Activated CD8-positive, alpha-beta T cell treated with anti-CD3 and anti-CD28 coated beads for 36 hours (primary cell): ENCODE results near the gene SYT1. TPM values are rescaled to one million over a fixed set of nuclear protein-coding genes. Genes with fewer than 3 reads are reported as not detected.

ENCODE experiments used
- ATAC-seq: fragments of 200-7000 bp; cut with Tn5 transposase; one replicate; pipeline ENCODE4 v1.10.0; 2021; ENCODE audit warnings: mild to moderate bottlenecking, moderate library complexity
- CTCF ChIA-PET: fragments of 350-600 bp; sonication (Branson Sonifier 250); formaldehyde crosslinking; loops from one replicate; lab custom pipeline; 2021; ENCODE audit warnings: antibody characterized with exemption; lab: Charles Lee
- POLR2A ChIA-PET: fragments of 350-600 bp; sonication (Branson Sonifier 250); formaldehyde crosslinking; loops from one replicate; lab custom pipeline; 2021; ENCODE audit warnings: antibody characterized with exemption; lab: Charles Lee
- DNase-seq: peaks from one replicate; pipeline ENCODE4 v3.0.0-alpha.2; 2020
- H3K27ac Mint-ChIP-seq: one replicate; pipeline ENCODE4 v1.8.0; 2021; ENCODE audit warnings: mild to moderate bottlenecking, mixed read lengths
- H3K27me3 Mint-ChIP-seq: one replicate; pipeline ENCODE4 v1.8.0; 2021; ENCODE audit warnings: mixed read lengths
- H3K36me3 Mint-ChIP-seq: one replicate; pipeline ENCODE4 v1.8.0; 2021; ENCODE audit warnings: low read depth, mixed read lengths
- H3K4me1 Mint-ChIP-seq: one replicate; pipeline ENCODE4 v1.8.0; 2021; ENCODE audit warnings: low read depth, mixed read lengths
- H3K4me3 Mint-ChIP-seq: one replicate; pipeline ENCODE4 v1.8.0; 2021; ENCODE audit warnings: mild to moderate bottlenecking, moderate library complexity, mixed read lengths
- H3K9me3 Mint-ChIP-seq: one replicate; pipeline ENCODE4 v1.8.0; 2021; ENCODE audit warnings: mixed read lengths
- CTCF ChIP-seq: fragments of 200-600 bp; IDR thresholded peaks from one replicate; pipeline ENCODE4 v1.8.0; 2022; ENCODE audit warnings: antibody characterized with exemption, mild to moderate bottlenecking
- intact Hi-C: fragments of 100-400 bp; cut with micrococcal nuclease; formaldehyde crosslinking; loops from one replicate; pipeline ENCODE4 v1.10.0; 2022
- total RNA-seq, 2 experiments: library from RNA; stranded (reverse); gene quantifications; one replicate each; pipeline ENCODE4 v1.2.3, GENCODE V29; 2021

The SYT1 gene
- total RNA-seq, 2 experiments from 2014 or later: not detected

- POLR2A ChIA-PET: no interaction called here
- DNase-seq (no peak), ATAC-seq (no peak)
- H3K4me3 Mint-ChIP-seq: no peak overlapping the region
- no peak for TF ChIP-seq CTCF
- no peak overlapping the region for H3K27ac Mint-ChIP-seq
- H3K27me3 Mint-ChIP-seq: peaks cover 1% of the 10 kb centered on the region
- H3K4me1 Mint-ChIP-seq: no peaks in the 10 kb centered on the region
- no peaks in the 10 kb centered on the region for H3K9me3 Mint-ChIP-seq
- no peaks in the 10 kb centered on the region for H3K36me3 Mint-ChIP-seq
- intact Hi-C loops: no loop called here
- CTCF ChIA-PET: interaction anchor here (1.6 kb wide), 1 partner anchor 24 kb away, joined by 3 read pairs; no protein-coding TSS in a partner anchor
These were observed 533.0 kb downstream of the SYT1 start for GRCh38 chr12:79397609-79398008.

DNA sequence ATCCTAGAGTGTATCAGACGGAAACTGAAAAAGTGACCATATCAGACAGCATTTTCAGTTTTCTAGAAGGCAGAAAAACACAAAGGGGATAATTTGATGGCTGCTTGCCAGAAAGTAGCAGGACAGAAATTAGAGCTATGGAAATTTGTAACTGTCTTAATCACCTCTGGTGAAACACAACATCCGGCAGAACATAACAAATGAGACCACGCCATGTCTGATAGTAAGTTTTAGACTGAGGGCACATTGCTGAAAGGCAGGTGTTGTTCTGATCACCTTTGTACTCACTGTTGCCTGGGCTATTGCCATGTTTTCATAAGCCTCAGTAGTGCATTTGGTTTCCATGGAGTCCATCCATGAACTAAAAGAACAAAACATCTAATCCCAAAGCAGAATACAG, 535.9 kb downstream of the SYT1 start:
- DNase-seq (no peak), ATAC-seq (no peak)
- no peaks in the 10 kb centered on the region for H3K9me3 Mint-ChIP-seq
- no peak for TF ChIP-seq CTCF
- H3K4me3 Mint-ChIP-seq: no peak overlapping the region
- H3K27me3 Mint-ChIP-seq: no peaks in the 10 kb centered on the region
- H3K27ac Mint-ChIP-seq: no peak overlapping the region
- H3K36me3 Mint-ChIP-seq: no peaks in the 10 kb centered on the region
- intact Hi-C loops: no loop called here
- ChIA-PET CTCF (no interaction called here), POLR2A (no interaction called here)
- no peaks in the 10 kb centered on the region for H3K4me1 Mint-ChIP-seq

GRCh38 chr12:79402606-79403005, 538.0 kb downstream of the SYT1 start:
- no peaks in the 10 kb centered on the region for H3K36me3 Mint-ChIP-seq
- no peak overlapping the region for H3K4me3 Mint-ChIP-seq
- no peak for DNase-seq
- H3K27ac Mint-ChIP-seq: no peak overlapping the region
- ChIA-PET POLR2A (no interaction called here), CTCF (no interaction called here)
- ATAC-seq: no peak
- TF ChIP-seq CTCF: no peak
- intact Hi-C loops: no loop called here
- H3K4me1 Mint-ChIP-seq: no peaks in the 10 kb centered on the region
- H3K9me3 Mint-ChIP-seq: no peaks in the 10 kb centered on the region
- no peaks in the 10 kb centered on the region for H3K27me3 Mint-ChIP-seq

- H3K4me3 Mint-ChIP-seq: no peak overlapping the region
- intact Hi-C loops: no loop called here
These were observed 542.4 kb downstream of the SYT1 start for GRCh38 chr12:79406993-79407392.

More at GRCh38 chr12:79406993-79407392, 542.4 kb downstream of the SYT1 start:
- TF ChIP-seq CTCF: no peak
- ChIA-PET CTCF (no interaction called here), POLR2A (no interaction called here)
- Mint-ChIP-seq H3K27me3 (no peaks in the 10 kb centered on the region), H3K27ac (no peak overlapping the region), H3K9me3 (no peaks in the 10 kb centered on the region), H3K36me3 (no peaks in the 10 kb centered on the region), H3K4me1 (no peaks in the 10 kb centered on the region)
- no peak for ATAC-seq
- DNase-seq: no peak
